AG04449 (cell line): Measurements from ENCODE around the gene NAB1.
A peak's percentile ranks its signal among the peaks of the same experiment; 100 is the strongest.

Experiments used
- CTCF ChIA-PET: fragments of 350-600 bp; formaldehyde crosslinking; extraction: SDS; loops from one replicate; lab custom pipeline; 2021; ENCODE audit warnings: antibody characterized with exemption; lab: Yijun Ruan, JAX
- POLR2A ChIA-PET: fragments of 400-600, 350-600 bp; formaldehyde crosslinking; extraction: SDS; loops from one replicate; lab custom pipeline; 2020; ENCODE audit warnings: antibody characterized with exemption, inconsistent platforms; lab: Yijun Ruan, JAX
- DNase-seq: peaks from one replicate; pipeline ENCODE4 v3.0.0-alpha.2; 2010; ENCODE audit warnings: low read depth, low spot score
- H3K4me3 ChIP-seq: 2 replicates; pipeline ENCODE4 v1.5.1; 2011; ENCODE audit warnings: low read depth, mild to moderate bottlenecking, control low read depth, low read length
- CTCF ChIP-seq: IDR thresholded peaks from one replicate; pipeline ENCODE4 v1.5.1; 2011; ENCODE audit warnings: mild to moderate bottlenecking, moderate library complexity, low read length, control low read depth, inconsistent platforms; ENCODE audit not compliant: insufficient read depth; ENCODE audit errors: missing control alignments

The NAB1 gene

GRCh38 chr2:190718652-190719526 is 70.0 kb downstream of the NAB1 start:
- ChIA-PET CTCF (no interaction called here), POLR2A (no interaction called here)
- peak; percentile 23 for DNase-seq

DNA sequence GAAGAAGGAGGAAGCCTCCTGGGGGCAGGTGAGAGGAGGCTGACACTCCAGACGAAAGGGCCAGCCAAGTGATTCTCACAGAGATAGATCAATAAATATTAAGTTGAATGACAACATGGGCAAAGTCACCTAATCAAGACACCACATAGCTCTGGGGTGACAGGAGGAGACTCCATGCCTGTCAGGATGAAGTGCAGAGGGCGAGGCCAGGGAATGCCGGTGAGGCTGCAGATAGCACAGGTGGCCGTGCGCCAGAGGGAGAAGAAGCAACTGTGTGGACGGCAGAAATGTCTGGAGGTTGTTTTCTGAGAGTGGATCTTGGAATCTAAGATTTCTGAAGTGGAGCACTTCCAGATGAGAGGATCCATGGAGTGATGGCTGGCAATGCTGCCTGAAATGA is 71.4 kb downstream of the NAB1 start:
- ChIA-PET POLR2A (no interaction called here), CTCF (no interaction called here)
- H3K4me3 ChIP-seq = no peak overlapping the region
- DNase-seq = no peak
- TF ChIP-seq CTCF = no peak

More at GRCh38 chr2:190718652-190719526, 70.0 kb downstream of the NAB1 start:
- H3K4me3 ChIP-seq = no peak overlapping the region
- no peak for TF ChIP-seq CTCF

DNA sequence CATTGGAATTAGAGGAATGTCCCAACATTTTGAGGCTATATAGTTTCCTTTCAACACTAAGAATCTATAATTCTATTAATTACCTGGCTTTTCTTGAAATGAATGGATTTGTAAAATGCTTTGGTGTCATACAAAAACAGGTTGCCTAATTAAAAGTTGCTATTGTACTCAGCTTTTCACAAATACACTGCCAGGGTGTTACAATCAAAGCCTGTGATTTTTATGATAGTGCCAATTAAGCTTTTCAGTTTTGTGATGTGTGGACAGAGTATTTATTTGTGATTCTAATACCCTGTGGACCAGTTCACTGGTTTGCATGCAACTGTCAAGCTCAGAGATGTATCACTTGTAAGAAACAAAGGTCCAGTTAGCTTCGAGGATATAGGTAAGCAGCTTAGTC is 71.8 kb downstream of the NAB1 start:
- TF ChIP-seq CTCF = no peak
- no peak for DNase-seq
- ChIA-PET CTCF (interaction anchor here (1.1 kb wide), 1 partner anchor 9 kb away, joined by 3 read pairs; no protein-coding TSS in a partner anchor), POLR2A (no interaction called here)
- H3K4me3 ChIP-seq = no peak overlapping the region

DNA sequence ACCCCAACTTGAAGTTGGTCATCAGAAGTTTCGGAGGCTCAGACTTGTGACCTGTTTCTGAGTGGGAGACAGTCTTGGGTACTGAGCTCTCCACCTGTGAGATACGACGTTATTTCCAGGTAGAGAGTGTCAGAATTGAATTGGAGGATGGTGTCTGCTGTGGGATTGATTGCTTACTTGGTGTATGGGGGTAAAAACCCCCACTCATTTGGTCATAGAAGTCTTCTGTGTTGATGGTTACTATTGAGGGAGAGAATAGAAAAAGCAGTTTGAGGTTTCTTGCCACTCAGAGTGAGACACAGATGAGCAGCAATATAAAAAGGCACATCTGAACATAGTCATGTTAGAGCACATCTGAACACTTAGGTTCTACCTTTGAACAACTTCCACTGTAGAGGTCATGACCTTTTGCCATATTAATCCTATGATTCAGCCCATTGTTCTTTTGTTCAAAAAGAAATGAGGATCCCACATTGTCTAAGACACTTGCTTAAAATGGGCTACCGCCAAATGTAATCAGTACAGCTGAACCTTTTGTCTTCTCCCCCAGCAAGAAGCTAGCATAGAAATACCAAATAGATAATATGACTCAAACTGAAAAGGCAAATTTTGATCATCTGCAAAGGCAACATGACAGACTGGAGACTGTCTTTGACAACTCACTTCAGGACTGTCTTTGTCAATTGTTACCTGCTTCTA is 73.3 kb downstream of the NAB1 start:
- TF ChIP-seq CTCF = no peak
- CTCF ChIA-PET = interaction anchor here (1.1 kb wide), 1 partner anchor 8 kb away, joined by 3 read pairs; no protein-coding TSS in a partner anchor
- no peak overlapping the region for H3K4me3 ChIP-seq
- POLR2A ChIA-PET = no interaction called here
- no peak for DNase-seq

- no peak for DNase-seq
- H3K4me3 ChIP-seq = no peak overlapping the region
- CTCF ChIA-PET = no interaction called here
- no peak for TF ChIP-seq CTCF
- POLR2A ChIA-PET = no interaction called here
Observed at GRCh38 chr2:190722835-190723234, 74.0 kb downstream of the NAB1 start.
